Neural cell (in vitro differentiated cells): ENCODE results near the gene CCDC88C. TPM values are rescaled to one million over a fixed set of nuclear protein-coding genes. Genes with fewer than 3 reads are reported as not detected.

Source experiments
- H2AFZ ChIP-seq: fragments of 200-600, 300-800 bp; sonication (generic), shearing (Covaris generic); 2 replicates; pipeline ENCODE4 v1.6.0; 2014; ENCODE audit warnings: low read depth, mild to moderate bottlenecking, antibody characterized with exemption, low read length, moderate library complexity
- H3F3A ChIP-seq: fragments of 200-600 bp; shearing (Covaris generic); 2 replicates; pipeline ENCODE4 v1.6.1; 2016; ENCODE audit warnings: mild to moderate bottlenecking, moderate library complexity, mixed read lengths, antibody characterized with exemption, low read length; ENCODE audit not compliant: insufficient read depth, poor library complexity, severe bottlenecking
- H3K27ac ChIP-seq: fragments of 200-600, 300-800 bp; sonication (generic), shearing (Covaris generic); 2 replicates; pipeline ENCODE4 v1.5.1; 2014; ENCODE audit warnings: mild to moderate bottlenecking, low read length, moderate library complexity
- H3K27me3 ChIP-seq: fragments of 300-800, 200-600 bp; sonication (generic), shearing (Covaris generic); 2 replicates; pipeline ENCODE4 v1.6.0; 2014; ENCODE audit warnings: mild to moderate bottlenecking, low read depth, low read length, moderate library complexity; ENCODE audit not compliant: insufficient read depth
- H3K36me3 ChIP-seq: fragments of 300-800, 200-600 bp; sonication (generic), shearing (Covaris generic); 2 replicates; pipeline ENCODE4 v1.5.1; 2014; ENCODE audit warnings: mild to moderate bottlenecking, antibody characterized with exemption, low read length, moderate library complexity; ENCODE audit not compliant: insufficient read depth
- H3K4me2 ChIP-seq: fragments of 300-800, 200-600 bp; sonication (generic), shearing (Covaris generic); 2 replicates; pipeline ENCODE4 v1.6.0; 2014; ENCODE audit warnings: mild to moderate bottlenecking, low read length
- H3K4me3 ChIP-seq: fragments of 300-800, 200-600 bp; sonication (generic), shearing (Covaris generic); 2 replicates; pipeline ENCODE4 v1.5.1; 2014; ENCODE audit warnings: mild to moderate bottlenecking, low read length, moderate library complexity
- H3K79me2 ChIP-seq: fragments of 200-600 bp; shearing (Covaris generic); replicated peaks from 2 replicates; pipeline ENCODE4 v1.6.0; 2014; ENCODE audit warnings: mild to moderate bottlenecking, low read length, moderate library complexity; ENCODE audit not compliant: insufficient read depth
- H3K9ac ChIP-seq: fragments of 300-800, 200-600 bp; sonication (generic), shearing (Covaris generic); 2 replicates; pipeline ENCODE4 v1.6.1; 2016; ENCODE audit warnings: mild to moderate bottlenecking, low read length, mixed read lengths
- H3K9me2 ChIP-seq: fragments of 200-600 bp; shearing (Covaris generic); 2 replicates; pipeline ENCODE4 v1.6.1; 2016; ENCODE audit warnings: mild to moderate bottlenecking, low read length, mixed read lengths; ENCODE audit not compliant: insufficient read depth
- H3K9me3 ChIP-seq: fragments of 200-600, 300-800 bp; sonication (generic), shearing (Covaris generic); 2 replicates; pipeline ENCODE4 v1.6.1; 2016; ENCODE audit warnings: mild to moderate bottlenecking, mixed run types, low read length, moderate library complexity, mixed read lengths
- H4K20me1 ChIP-seq: fragments of 200-600 bp; shearing (Covaris generic); 2 replicates; pipeline ENCODE4 v1.6.1; 2016; ENCODE audit warnings: mild to moderate bottlenecking, mixed run types; ENCODE audit not compliant: insufficient read depth
- CTCF ChIP-seq: fragments of 450-650 bp; IDR thresholded peaks from 2 replicates; pipeline ENCODE4 v1.5.1; 2014; ENCODE audit warnings: antibody characterized with exemption, mild to moderate bottlenecking, moderate library complexity; ENCODE audit not compliant: poor library complexity, severe bottlenecking
- EP300 ChIP-seq: fragments of 450-650 bp; conservative IDR thresholded peaks from 2 replicates; pipeline ENCODE4 v1.6.1; 2014; ENCODE audit warnings: antibody characterized with exemption, mild to moderate bottlenecking, moderate library complexity; ENCODE audit not compliant: poor library complexity, severe bottlenecking
- EZH2 ChIP-seq: fragments of 200-600, 300-800 bp; shearing (Covaris generic), sonication (generic); IDR thresholded peaks from 2 replicates; pipeline ENCODE4 v1.6.1; 2014; ENCODE audit warnings: antibody characterized with exemption, low read length, borderline replicate concordance, mild to moderate bottlenecking; ENCODE audit not compliant: insufficient read depth, poor library complexity, severe bottlenecking
- MXI1 ChIP-seq: fragments of 450-650 bp; conservative IDR thresholded peaks from 2 replicates; pipeline ENCODE4 v1.6.1; 2014; ENCODE audit warnings: antibody characterized with exemption, mild to moderate bottlenecking; ENCODE audit not compliant: poor library complexity, severe bottlenecking
- POLR2AphosphoS5 ChIP-seq: IDR thresholded peaks from 2 replicates; pipeline ENCODE4 v1.6.1; 2012
- RAD21 ChIP-seq: fragments of 450-650 bp; conservative IDR thresholded peaks from 2 replicates; pipeline ENCODE4 v1.6.1; 2014; ENCODE audit warnings: antibody characterized with exemption, mild to moderate bottlenecking, moderate library complexity
- REST ChIP-seq: IDR thresholded peaks from 2 replicates; pipeline ENCODE4 v1.6.1; 2012; ENCODE audit warnings: borderline replicate concordance
- SMC3 ChIP-seq: fragments of 450-650 bp; conservative IDR thresholded peaks from 2 replicates; pipeline ENCODE4 v1.6.1; 2014; ENCODE audit warnings: antibody characterized with exemption, mild to moderate bottlenecking, moderate library complexity; ENCODE audit not compliant: poor library complexity
- TAF1 ChIP-seq: IDR thresholded peaks from 2 replicates; pipeline ENCODE4 v1.6.1; 2012; ENCODE audit warnings: low read depth
- polyA plus RNA-seq: library from polyadenylated mRNA; depleted of rRNA; stranded (reverse); fragments of >200 nt; gene quantifications from 2 replicates; pipeline ENCODE4 v1.2.3, GENCODE V29; 2014

CCDC88C gene
- polyA plus RNA-seq, 1 donor from 2014 or later: 20.1 TPM

- Histone ChIP-seq H3K4me2 (no peak overlapping the region), H4K20me1 (no peaks in the 10 kb centered on the region), H3K9me2 (no peaks in the 10 kb centered on the region), H3K27ac (peak overlapping the region; percentile 33), H3K27me3 (no peaks in the 10 kb centered on the region), H3K79me2 (peaks cover 37% of the 10 kb centered on the region), H3K9me3 (no peaks in the 10 kb centered on the region), H3F3A (no peaks in the 10 kb centered on the region), H3K36me3 (no peaks in the 10 kb centered on the region), H3K9ac (peak overlapping the region; percentile 12), H3K4me3 (peak overlapping the region; percentile 13), H2AFZ (no peak overlapping the region)
- TF ChIP-seq POLR2AphosphoS5 (peak; percentile 67), RAD21 (no peak)
These were observed 29.1 kb downstream of the CCDC88C start for GRCh38 chr14:91388551-91388975.

- Histone ChIP-seq H3K36me3 (no peaks in the 10 kb centered on the region), H3K27ac (peak overlapping the region; percentile 32), H3K27me3 (no peaks in the 10 kb centered on the region), H4K20me1 (no peaks in the 10 kb centered on the region), H3K9me3 (no peaks in the 10 kb centered on the region), H3K79me2 (peaks cover 40% of the 10 kb centered on the region), H3K9me2 (no peaks in the 10 kb centered on the region), H3K4me3 (peak overlapping the region; percentile 13), H3F3A (no peaks in the 10 kb centered on the region), H2AFZ (no peak overlapping the region), H3K4me2 (no peak overlapping the region), H3K9ac (peak overlapping the region; percentile 12)
- TF ChIP-seq REST (no peak), POLR2AphosphoS5 (no peak), EP300 (no peak), EZH2 (no peak), SMC3 (no peak), TAF1 (no peak), RAD21 (no peak), MXI1 (no peak), CTCF (no peak)
These were observed 29.7 kb downstream of the CCDC88C start for GRCh38 chr14:91387951-91388381.
